IgD-negative memory B cell (primary cell): ENCODE data around the gene CFAP100. TPM values are rescaled to one million over a fixed set of nuclear protein-coding genes. Genes with fewer than 3 reads are reported as not detected.

Source experiments
- H3K27ac Mint-ChIP-seq, 3 donors: one replicate each; pipeline ENCODE4 v1.8.0; 2020 to 2022; ENCODE audit warnings: mild to moderate bottlenecking in 3 of 3, mixed read lengths in 3 of 3, moderate library complexity in 1 of 3
- H3K27me3 Mint-ChIP-seq: one replicate; pipeline ENCODE4 v1.8.0; 2021; ENCODE audit warnings: mixed read lengths
- H3K36me3 Mint-ChIP-seq: one replicate; pipeline ENCODE4 v1.8.0; 2020; ENCODE audit warnings: mild to moderate bottlenecking, mixed read lengths
- H3K4me1 Mint-ChIP-seq, 3 donors: one replicate each; pipeline ENCODE4 v1.8.0; 2020 to 2022; ENCODE audit warnings: mixed read lengths in 3 of 3, mild to moderate bottlenecking in 1 of 3
- H3K4me3 Mint-ChIP-seq, 4 donors: one replicate each; pipeline ENCODE4 v1.8.0; 2020 to 2022; ENCODE audit warnings: mild to moderate bottlenecking in 4 of 4, mixed read lengths in 4 of 4, moderate library complexity in 3 of 4
- H3K9me3 Mint-ChIP-seq, 3 donors: one replicate each; pipeline ENCODE4 v1.8.0; 2020 to 2021; ENCODE audit warnings: mixed read lengths in 3 of 3, mild to moderate bottlenecking in 1 of 3
- polyA plus RNA-seq: library from polyadenylated mRNA; unstranded; fragments of 300-500 nt; fragmentation: Illumina TruSeq; gene quantifications from one replicate; pipeline ENCODE4 v1.2.3, GENCODE V29; 2021

Gene CFAP100
- polyA plus RNA-seq, 1 donor from 2014 or later: not detected

DNA sequence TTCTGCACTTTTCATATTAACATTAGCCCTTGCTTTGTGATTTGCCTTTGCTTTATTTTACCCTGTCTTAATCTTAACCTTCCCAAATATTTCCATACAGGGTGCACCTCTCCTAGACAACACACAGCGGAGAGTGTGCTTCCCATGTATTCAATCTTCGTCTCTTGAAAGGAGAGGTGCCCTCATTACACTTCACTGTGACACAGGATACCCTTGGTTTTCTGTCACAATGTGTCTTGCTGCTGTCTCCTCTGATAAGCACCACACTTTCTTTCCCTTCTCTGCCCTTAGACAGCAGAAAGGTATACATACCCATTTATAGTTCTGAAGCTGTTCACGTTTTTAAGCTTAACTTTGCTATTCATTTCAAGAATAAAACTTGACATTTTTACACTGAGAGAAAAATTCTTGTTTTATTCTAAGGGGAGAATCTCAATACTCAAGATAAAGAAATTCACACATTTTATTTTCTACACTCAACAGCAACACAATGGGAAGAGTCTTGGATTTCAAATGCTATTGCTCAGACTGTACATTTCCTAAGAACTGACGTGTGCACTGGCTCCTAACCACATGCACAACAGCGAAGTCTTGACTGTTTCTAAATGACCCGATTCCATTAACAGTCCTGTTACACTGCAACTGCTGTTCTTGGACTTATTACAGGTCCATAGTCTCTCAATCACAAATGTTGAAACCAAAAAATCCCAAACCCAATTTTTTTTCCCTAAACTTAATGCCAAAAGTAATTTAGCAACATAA, 59.9 kb downstream of the CFAP100 start:
- H3K9me3 Mint-ChIP-seq: no peaks in the 10 kb centered on the region
- no peaks in the 10 kb centered on the region for H3K27me3 Mint-ChIP-seq
- peaks cover 0 to 3% (median 0%) of the 10 kb centered on the region in 3 donors for H3K4me1 Mint-ChIP-seq
- H3K36me3 Mint-ChIP-seq: peaks cover 10% of the 10 kb centered on the region
- H3K27ac Mint-ChIP-seq: no peak overlapping the region
- H3K4me3 Mint-ChIP-seq: no peak overlapping the region

DNA sequence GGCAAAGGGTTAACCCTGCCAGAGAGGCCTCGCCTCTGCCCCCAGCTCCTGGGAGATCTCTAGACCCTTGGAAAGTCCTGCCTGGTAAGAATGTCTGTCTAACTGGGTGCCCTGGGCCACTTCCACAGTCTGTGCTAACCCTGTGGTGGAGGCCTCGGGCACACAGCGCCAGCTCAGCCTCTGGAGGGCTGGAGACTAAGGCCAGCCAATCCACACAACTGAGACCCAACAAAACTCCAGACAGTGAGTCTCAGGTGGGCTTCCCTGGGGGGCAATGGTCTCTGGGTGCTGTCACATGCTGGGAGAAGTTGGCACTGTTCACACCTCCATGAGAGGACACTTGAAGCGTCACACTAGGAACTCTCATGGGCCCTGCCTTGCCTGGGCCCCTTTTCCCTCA, 61.5 kb downstream of the CFAP100 start:
- H3K9me3 Mint-ChIP-seq: no peaks in the 10 kb centered on the region
- no peaks in the 10 kb centered on the region for H3K27me3 Mint-ChIP-seq
- H3K27ac Mint-ChIP-seq: peak overlapping the region in 1 of 3 donors; percentile 31
- no peaks in the 10 kb centered on the region for H3K4me1 Mint-ChIP-seq
- peaks cover 10% of the 10 kb centered on the region for H3K36me3 Mint-ChIP-seq
- H3K4me3 Mint-ChIP-seq: no peak overlapping the region

DNA sequence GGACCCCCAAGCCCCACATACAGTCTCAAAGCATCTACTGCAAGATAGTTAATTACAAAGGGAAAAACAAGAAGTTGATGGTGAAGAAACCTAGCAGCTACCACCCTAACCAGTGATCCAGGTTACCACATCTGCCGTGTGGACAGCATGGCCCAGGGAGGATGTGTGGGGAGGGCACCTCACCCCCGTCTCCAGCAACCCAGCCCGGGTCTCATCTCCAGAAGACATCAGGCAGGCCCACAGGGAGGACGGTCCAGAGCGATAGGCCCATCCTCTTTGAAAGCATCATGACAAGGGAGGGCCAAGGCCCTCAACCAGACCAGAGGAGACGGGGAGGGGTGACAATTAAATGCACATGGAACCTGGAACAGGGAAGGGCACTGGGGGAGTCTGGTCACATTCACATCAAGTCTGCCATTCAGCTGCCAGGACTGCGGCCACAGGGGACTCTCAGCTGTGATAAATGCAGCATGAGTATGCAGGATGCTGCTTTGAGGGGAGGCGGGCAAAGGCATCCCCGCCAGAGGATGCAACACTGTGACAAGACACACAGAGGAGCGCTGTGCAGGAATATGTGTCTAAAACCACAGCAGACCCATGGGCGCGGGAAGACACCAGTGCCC, 62.2 kb downstream of the CFAP100 start:
- Mint-ChIP-seq H3K9me3 (no peaks in the 10 kb centered on the region), H3K4me3 (no peak overlapping the region), H3K27ac (peak overlapping the region in 1 of 3 donors; percentile 92), H3K27me3 (no peaks in the 10 kb centered on the region), H3K36me3 (peaks cover 8% of the 10 kb centered on the region), H3K4me1 (no peaks in the 10 kb centered on the region)

DNA sequence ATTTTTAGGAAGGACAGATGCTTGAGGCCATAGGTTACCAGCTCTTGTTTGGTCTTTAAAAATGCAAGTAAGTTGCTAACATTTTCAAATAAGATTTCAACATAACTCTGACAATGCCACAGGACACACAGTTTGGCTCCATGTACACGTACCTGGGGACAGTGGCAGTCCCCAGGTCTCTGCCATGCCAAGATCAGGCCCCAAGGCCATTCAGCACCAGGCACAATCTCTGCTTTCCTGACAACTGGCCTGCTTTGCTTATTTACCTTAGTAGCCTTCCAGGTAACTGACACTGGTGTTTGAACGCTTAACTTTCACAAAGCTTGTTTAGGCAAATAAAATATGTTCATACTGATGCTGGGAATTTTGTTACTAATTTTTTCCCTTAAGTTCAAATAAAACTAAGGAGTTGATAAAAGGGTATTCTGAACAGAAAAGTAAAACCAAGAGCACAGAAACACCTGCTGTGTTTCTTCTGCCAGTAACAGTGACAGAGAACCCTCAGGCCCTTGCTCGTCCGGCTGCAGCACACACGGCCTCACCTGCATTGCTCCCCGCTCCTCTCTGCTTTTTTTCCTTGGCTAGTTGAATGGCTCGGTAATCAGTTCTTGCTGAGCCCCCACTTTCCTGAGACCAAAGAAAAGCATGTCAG, 64.5 kb downstream of the CFAP100 start:
- Mint-ChIP-seq H3K4me1 (no peaks in the 10 kb centered on the region), H3K27me3 (no peaks in the 10 kb centered on the region), H3K9me3 (no peaks in the 10 kb centered on the region), H3K36me3 (peaks cover 10% of the 10 kb centered on the region), H3K4me3 (no peak overlapping the region), H3K27ac (no peak overlapping the region)

DNA sequence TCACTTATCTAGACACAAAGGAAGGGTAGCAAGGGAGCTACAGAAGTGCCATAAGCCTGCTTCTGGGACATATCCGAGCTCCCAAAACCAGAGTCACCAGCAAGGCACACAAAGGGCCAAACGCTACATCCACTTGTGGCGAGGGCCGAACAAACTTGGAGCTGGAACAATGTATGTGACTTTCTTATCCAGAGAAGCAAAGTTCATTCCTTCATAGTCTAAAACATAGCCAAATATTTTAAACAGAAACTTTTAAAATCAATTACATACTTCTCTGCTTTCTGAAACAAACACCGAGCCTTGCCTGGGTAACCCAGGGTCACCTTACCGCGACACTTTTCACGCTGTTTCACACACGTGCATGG, 65.0 kb downstream of the CFAP100 start:
- Mint-ChIP-seq H3K9me3 (no peaks in the 10 kb centered on the region), H3K27me3 (no peaks in the 10 kb centered on the region), H3K4me3 (peak overlapping the region in 1 of 4 donors; percentile 4), H3K27ac (no peak overlapping the region), H3K4me1 (no peaks in the 10 kb centered on the region), H3K36me3 (peaks cover 10% of the 10 kb centered on the region)

DNA sequence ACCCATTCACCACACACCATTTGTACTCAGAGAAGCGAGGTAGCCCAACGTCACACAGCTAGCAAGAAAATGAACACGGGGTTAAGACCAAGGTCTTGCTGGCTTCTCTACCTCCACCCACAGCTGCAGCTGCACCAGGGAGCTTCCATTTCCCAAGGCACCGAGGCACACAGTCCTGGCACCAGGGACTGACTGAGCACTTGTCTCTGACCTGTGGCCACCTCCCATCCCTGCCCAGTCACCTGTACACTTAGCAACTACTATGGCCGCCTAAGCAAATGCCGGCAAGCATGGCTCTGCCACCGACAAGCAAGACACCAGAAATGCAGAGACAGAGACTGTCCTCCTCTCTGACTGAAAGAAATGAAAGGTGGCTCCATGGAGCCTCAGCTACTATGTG, 65.7 kb downstream of the CFAP100 start:
- Mint-ChIP-seq H3K27ac (no peak overlapping the region), H3K36me3 (peaks cover 10% of the 10 kb centered on the region), H3K4me3 (no peak overlapping the region)

DNA sequence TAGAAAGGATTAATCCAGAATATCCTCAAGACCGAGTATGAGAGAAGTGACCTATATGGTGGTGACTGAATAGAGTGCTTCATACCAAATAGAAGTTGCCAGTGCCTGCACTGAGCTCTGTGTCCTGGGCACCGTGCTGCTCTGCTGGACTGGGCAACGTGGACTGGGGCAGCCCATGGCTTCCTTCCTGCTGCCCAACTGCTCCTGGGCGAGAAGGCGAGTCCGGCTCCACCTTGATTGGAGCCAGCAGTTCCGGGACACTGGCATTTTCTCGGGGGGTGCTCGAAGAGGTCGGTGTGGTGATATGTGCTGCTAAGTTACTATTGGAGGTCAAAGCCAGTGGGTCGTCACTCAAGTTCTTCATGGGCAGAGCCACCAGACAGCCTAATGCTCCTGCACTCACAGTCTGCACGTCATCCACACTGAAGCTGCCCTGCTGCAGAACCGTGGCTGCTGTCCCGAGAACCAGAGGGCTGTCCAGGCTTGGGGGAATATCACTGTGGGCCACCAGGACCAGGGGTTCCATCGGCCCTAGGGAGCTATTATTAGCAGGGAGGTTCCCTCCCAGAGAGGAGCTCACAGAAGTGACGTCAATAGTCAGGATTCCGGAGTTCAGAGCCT, 66.9 kb downstream of the CFAP100 start:
- Mint-ChIP-seq H3K9me3 (no peaks in the 10 kb centered on the region), H3K4me1 (peaks cover 0 to 4% (median 2%) of the 10 kb centered on the region in 3 donors), H3K4me3 (no peak overlapping the region), H3K27me3 (no peaks in the 10 kb centered on the region), H3K36me3 (peaks cover 10% of the 10 kb centered on the region), H3K27ac (no peak overlapping the region)

More for the DNA sequence above, 65.7 kb downstream of the CFAP100 start:
- H3K9me3 Mint-ChIP-seq: no peaks in the 10 kb centered on the region
- H3K4me1 Mint-ChIP-seq: no peaks in the 10 kb centered on the region
- H3K27me3 Mint-ChIP-seq: no peaks in the 10 kb centered on the region

DNA sequence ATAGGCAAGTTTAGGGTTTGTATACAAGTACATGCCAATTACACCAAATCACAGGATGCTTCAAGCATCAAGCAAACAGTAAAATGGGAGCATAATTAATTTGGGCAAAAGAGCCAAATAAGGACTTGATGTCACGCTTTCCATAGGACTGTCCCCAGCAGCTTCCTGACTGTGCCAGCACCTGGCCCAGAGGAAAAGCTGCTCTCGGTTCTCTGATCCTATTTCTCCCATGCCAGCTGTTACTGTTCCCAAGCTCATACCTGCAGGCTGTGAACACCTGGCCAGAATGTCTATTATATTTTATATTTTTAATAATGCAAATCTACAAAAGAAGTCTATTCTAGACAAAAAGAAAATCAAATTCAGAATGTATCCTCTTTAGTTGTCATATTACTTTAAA, 68.8 kb downstream of the CFAP100 start:
- H3K4me1 Mint-ChIP-seq: peaks cover 0 to 11% (median 2%) of the 10 kb centered on the region in 3 donors
- H3K27ac Mint-ChIP-seq: no peak overlapping the region
- H3K4me3 Mint-ChIP-seq: no peak overlapping the region
- H3K36me3 Mint-ChIP-seq: peaks cover 8% of the 10 kb centered on the region
- no peaks in the 10 kb centered on the region for H3K27me3 Mint-ChIP-seq
- H3K9me3 Mint-ChIP-seq: no peaks in the 10 kb centered on the region

DNA sequence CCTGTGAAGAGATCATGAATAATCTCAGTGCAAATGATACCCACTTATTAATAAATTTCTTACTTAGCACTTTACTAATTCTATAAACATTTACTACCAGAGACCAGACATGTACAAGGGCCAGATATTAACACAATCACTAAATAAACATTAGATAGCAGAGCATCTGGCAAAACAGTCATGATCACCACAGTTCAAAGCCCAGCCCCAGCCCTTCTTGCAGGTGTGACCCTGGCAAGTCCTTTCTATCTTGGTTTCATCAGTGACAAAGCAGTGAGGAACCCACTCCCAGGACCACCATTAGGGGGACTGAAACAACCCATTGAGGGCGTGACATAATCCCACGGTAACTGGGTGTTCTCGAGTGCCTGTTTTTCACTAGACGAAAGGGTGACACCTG, 69.4 kb downstream of the CFAP100 start:
- Mint-ChIP-seq H3K4me1 (peaks cover 0 to 12% (median 2%) of the 10 kb centered on the region in 3 donors), H3K36me3 (peaks cover 8% of the 10 kb centered on the region), H3K9me3 (no peaks in the 10 kb centered on the region), H3K4me3 (no peak overlapping the region), H3K27me3 (no peaks in the 10 kb centered on the region), H3K27ac (no peak overlapping the region)

DNA sequence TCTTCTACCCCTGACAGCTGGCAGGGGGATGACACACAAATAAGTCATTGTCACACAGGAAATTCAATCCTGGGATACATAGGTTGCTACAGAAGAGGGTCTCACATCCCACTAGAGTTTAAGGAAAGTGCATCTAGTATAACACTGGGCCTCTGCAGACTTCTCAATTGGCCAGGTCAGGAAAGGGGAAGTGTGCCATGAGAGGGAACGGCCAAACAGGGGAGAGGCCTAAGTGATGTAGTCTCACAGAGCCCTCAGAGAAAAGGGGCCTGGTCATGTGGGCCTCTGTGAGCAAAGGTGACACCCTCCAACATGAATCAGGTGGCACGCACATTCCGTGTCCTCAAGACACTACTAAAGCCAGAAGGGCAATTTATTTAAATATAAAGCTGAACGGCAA, 69.8 kb downstream of the CFAP100 start:
- H3K4me3 Mint-ChIP-seq: no peak overlapping the region
- H3K27me3 Mint-ChIP-seq: no peaks in the 10 kb centered on the region
- peaks cover 10% of the 10 kb centered on the region for H3K36me3 Mint-ChIP-seq
- H3K4me1 Mint-ChIP-seq: peaks cover 0 to 15% (median 5%) of the 10 kb centered on the region in 3 donors
- H3K27ac Mint-ChIP-seq: no peak overlapping the region
- no peaks in the 10 kb centered on the region for H3K9me3 Mint-ChIP-seq

DNA sequence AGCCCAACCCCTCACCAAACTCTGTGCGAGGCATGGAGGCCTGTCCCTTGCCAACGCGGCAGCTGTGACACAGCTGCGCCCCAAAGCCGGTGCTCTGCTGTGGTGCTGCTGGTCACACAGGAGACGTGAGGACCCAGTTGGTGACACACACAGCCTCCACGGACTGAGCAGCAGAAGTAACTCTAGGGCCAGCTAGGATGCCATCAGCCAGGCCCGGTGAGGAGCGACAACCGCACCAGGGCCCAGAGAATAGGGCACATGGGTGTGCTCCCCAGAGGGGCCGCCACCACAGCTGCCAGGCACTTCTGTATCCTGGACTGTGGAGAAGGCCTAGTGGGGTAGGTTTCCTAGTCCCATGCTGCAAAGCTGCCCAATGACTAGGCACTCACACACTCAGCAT, 70.3 kb downstream of the CFAP100 start:
- H3K27ac Mint-ChIP-seq: no peak overlapping the region
- no peaks in the 10 kb centered on the region for H3K9me3 Mint-ChIP-seq
- H3K4me3 Mint-ChIP-seq: no peak overlapping the region
- peaks cover 11% of the 10 kb centered on the region for H3K36me3 Mint-ChIP-seq
- peaks cover 0 to 16% (median 5%) of the 10 kb centered on the region in 3 donors for H3K4me1 Mint-ChIP-seq
- H3K27me3 Mint-ChIP-seq: no peaks in the 10 kb centered on the region

DNA sequence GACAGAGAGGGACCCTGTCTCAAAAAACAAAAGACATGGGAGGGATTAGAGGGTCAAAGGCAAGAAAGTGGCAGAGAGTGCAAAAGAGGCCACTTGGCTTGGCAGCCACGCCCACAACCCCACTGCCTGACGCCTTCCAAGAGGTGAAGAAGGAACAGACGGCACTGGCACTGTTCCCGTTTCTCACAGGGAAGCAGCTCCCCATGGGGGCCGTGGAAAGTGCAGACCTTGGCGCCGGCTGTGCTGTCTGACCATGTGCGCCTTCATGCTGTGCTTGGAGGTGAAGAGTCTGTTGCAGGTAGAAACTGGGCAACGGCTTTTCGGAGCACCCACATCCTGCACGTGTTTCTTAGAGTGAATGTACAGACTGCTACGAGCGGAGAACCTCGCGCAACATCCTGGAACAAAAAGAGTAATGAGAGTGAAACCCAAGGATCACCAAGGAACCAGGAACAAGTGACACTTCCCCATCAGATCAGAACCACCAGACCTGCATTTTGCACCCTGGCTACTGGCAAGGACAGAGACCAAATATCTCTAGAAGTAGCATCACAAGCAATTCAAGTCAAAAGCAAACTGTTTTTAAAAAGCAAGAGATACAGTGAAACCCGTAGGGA, 71.3 kb downstream of the CFAP100 start:
- no peaks in the 10 kb centered on the region for H3K9me3 Mint-ChIP-seq
- H3K4me3 Mint-ChIP-seq: no peak overlapping the region
- no peak overlapping the region for H3K27ac Mint-ChIP-seq
- no peaks in the 10 kb centered on the region for H3K27me3 Mint-ChIP-seq
- H3K36me3 Mint-ChIP-seq: peaks cover 11% of the 10 kb centered on the region
- peaks cover 0 to 17% (median 5%) of the 10 kb centered on the region in 3 donors for H3K4me1 Mint-ChIP-seq

DNA sequence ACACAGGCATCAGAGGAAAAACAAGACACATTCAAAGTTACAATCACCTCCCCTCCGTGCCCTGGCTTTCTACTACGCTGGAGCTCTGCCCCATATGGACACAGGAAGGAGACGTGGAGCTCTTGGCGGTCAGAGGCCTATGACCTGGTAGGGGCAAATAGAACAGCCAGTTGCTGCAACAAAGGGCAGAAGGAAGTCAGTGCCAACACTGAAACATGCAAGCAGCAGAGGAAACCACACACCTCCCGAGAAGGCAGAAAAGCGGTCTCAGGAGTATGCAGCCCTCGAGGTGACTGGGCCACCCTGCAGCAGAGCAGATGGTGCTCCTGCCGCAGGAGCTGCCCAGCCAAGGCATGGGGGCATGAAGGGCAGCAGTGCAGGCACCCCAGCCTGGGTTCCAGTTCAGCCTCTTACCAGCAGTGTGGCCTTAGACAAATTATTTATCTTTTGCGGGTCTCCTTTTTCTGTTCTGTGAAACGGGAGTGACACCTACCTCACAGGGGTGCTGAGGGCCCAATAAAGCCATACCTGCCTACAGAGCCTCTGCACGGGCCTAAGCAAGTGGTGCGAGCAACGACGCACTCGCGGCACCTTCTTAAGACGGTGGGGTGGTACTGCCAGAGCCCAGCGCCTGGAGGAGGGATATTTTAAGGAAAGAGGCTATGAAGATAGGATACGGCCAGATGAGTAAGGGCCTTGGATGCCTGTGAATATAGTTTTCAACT, 72.3 kb downstream of the CFAP100 start:
- peaks cover under 1 to 20% (median 5%) of the 10 kb centered on the region in 3 donors for H3K4me1 Mint-ChIP-seq
- H3K4me3 Mint-ChIP-seq: no peak overlapping the region
- H3K27me3 Mint-ChIP-seq: no peaks in the 10 kb centered on the region
- H3K27ac Mint-ChIP-seq: no peak overlapping the region
- H3K36me3 Mint-ChIP-seq: peaks cover 8% of the 10 kb centered on the region
- H3K9me3 Mint-ChIP-seq: no peaks in the 10 kb centered on the region

DNA sequence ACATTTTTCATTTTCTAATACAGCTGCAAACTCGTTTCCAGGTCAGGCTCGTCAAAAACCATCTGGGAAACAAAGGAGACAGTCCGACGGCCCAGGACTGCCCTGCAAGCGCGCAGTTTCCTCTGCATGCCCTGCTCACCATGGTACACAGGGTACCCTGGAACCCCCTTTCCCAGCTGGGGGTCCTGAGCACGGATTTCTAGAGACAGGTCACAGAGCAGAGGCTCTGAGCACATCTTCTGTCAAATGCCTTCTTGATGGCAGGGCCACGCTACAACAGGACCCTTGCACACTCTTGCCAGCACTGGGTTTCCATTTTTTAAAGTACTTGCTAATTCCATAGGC, 72.9 kb downstream of the CFAP100 start:
- no peak overlapping the region for H3K27ac Mint-ChIP-seq
- no peaks in the 10 kb centered on the region for H3K9me3 Mint-ChIP-seq
- peaks cover 8% of the 10 kb centered on the region for H3K36me3 Mint-ChIP-seq
- H3K4me1 Mint-ChIP-seq: peaks cover 5 to 25% (median 10%) of the 10 kb centered on the region in 3 donors
- no peak overlapping the region for H3K4me3 Mint-ChIP-seq
- H3K27me3 Mint-ChIP-seq: no peaks in the 10 kb centered on the region
